ENCODE data around the gene HCST.

HCST gene

GRCh38 chr19:35939307-35940077 is 37.2 kb downstream of the HCST start:
- no peak for DNase-seq

- DNase-seq = no peak
Observed at GRCh38 chr19:35940078-35940775, 37.9 kb downstream of the HCST start.

- DNase-seq = no peak
Observed at GRCh38 chr19:35940839-35941238, 38.5 kb downstream of the HCST start.

GRCh38 chr19:35942235-35942634 is 39.9 kb downstream of the HCST start:
- DNase-seq = no peak

- DNase-seq = no peak
Observed at GRCh38 chr19:35943321-35944301, 41.3 kb downstream of the HCST start.

- DNase-seq = no peak
Observed at GRCh38 chr19:35944556-35944955, 42.2 kb downstream of the HCST start.

- no peak for DNase-seq
Observed at GRCh38 chr19:35945121-35945790, 42.9 kb downstream of the HCST start.

GRCh38 chr19:35946203-35946602 is 43.9 kb downstream of the HCST start:
- DNase-seq = no peak

- no peak for DNase-seq
Observed at GRCh38 chr19:35949131-35949530, 46.8 kb downstream of the HCST start.
